Measurements from ENCODE around the gene TNS3.

GRCh38 chr7:47447621-47448349, 134.1 kb downstream of the TNS3 start:
- TF ChIP-seq POLR2AphosphoS5 (IDR thresholded peaks at IDR 0.05; ENCODE audit: borderline replicate concordance, low read depth, low read length), result no peak
- no peak for TF ChIP-seq EZH2 (IDR thresholded peaks at IDR 0.05)
